ENCODE measurements around the gene IL34.
A peak's percentile ranks its signal among the peaks of the same experiment; 100 is the strongest.

The IL34 gene

GRCh38 chr16:70653809-70654771 lies 7.7 kb downstream of the IL34 start:
- Mint-ChIP-seq H3K4me3 (peak overlapping the region in 1 of 3 experiments; percentile 3), H3K4me1 (peaks cover 10% of the 10 kb centered on the region), H3K27ac (peak overlapping the region in 1 of 3 experiments; percentile 13), H3K27me3 (ENCODE audit: low read depth) (no peaks in the 10 kb centered on the region), H3K36me3 (ENCODE audit: low read depth) (no peaks in the 10 kb centered on the region), H3K9me3 (no peaks in the 10 kb centered on the region)
- TF ChIP-seq, protein P1, sequence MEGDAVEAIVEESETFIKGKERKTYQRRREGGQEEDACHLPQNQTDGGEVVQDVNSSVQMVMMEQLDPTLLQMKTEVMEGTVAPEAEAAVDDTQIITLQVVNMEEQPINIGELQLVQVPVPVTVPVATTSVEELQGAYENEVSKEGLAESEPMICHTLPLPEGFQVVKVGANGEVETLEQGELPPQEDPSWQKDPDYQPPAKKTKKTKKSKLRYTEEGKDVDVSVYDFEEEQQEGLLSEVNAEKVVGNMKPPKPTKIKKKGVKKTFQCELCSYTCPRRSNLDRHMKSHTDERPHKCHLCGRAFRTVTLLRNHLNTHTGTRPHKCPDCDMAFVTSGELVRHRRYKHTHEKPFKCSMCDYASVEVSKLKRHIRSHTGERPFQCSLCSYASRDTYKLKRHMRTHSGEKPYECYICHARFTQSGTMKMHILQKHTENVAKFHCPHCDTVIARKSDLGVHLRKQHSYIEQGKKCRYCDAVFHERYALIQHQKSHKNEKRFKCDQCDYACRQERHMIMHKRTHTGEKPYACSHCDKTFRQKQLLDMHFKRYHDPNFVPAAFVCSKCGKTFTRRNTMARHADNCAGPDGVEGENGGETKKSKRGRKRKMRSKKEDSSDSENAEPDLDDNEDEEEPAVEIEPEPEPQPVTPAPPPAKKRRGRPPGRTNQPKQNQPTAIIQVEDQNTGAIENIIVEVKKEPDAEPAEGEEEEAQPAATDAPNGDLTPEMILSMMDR (IDR thresholded peaks at IDR 0.05; ENCODE audit: unreplicated experiment in 3 of 3) = peak; percentile 83 to 89 (median 83)

DNA sequence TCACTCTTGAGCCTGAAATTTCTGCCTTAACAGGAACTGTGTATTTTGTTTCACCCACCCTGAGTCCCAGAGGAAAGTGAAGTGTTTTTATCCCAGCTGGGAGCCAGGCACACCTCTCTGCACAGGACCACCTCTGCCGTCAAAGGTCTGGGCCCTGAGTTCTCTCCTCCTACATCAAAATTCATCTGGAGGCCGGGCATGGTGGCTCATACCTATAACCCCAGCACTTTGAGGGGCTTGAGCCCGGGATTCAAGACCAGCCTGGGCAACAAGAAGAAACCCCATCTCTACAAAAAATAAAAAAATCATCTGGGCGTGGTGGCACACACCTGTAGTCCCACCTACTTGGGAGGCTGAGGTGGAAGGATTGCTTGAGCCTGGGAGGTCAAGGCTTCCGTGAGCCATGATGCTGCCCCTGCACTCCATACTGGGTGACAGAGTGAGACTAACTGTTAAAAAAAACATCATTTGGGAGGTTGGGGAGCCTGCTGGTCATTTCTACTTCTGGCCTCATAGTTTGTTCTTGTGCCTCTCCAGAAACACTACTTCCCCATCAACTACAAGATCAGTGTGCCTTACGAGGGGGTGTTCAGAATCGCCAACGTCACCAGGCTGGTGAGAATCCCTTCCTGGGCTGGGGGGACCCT lies 9.8 kb downstream of the IL34 start:
- H3K27me3 Mint-ChIP-seq (ENCODE audit: low read depth) = no peaks in the 10 kb centered on the region
- peaks cover 11% of the 10 kb centered on the region for H3K4me1 Mint-ChIP-seq
- no peak overlapping the region for H3K4me3 Mint-ChIP-seq
- H3K9me3 Mint-ChIP-seq = no peaks in the 10 kb centered on the region
- H3K36me3 Mint-ChIP-seq (ENCODE audit: low read depth) = no peaks in the 10 kb centered on the region
- H3K27ac Mint-ChIP-seq = no peak overlapping the region
- TF ChIP-seq, protein P1 (IDR thresholded peaks at IDR 0.05; ENCODE audit: unreplicated experiment in 3 of 3) = no peak

DNA sequence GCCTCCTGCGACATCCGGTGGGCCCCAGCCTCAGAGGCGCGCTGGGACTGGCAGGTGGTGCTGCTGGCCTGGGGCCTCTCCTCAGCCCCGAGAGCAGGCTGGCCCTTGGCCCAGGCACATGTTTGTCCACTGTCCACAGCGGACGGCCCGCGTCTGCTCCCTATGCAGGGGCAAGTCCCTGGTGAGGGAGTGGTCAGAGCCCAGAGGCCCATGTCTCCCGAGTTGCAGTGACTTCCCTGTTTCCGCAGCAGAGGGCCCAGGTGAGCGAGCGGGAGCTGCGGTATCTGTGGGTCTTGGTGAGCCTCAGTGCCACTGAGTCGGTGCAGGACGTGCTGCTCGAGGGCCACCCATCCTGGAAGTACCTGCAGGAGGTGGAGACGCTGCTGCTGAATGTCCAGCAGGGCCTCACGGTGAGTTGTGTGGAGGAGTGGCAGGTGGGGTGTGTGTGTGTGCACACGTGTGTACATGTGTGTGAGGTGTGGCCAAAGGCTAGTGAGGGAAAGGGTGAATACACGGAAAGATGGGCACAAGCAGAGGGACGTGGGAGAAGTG lies 10.4 kb downstream of the IL34 start:
- no peak overlapping the region for H3K4me3 Mint-ChIP-seq
- H3K36me3 Mint-ChIP-seq (ENCODE audit: low read depth) = no peaks in the 10 kb centered on the region
- no peaks in the 10 kb centered on the region for H3K9me3 Mint-ChIP-seq
- TF ChIP-seq, protein P1 (IDR thresholded peaks at IDR 0.05; ENCODE audit: unreplicated experiment in 3 of 3) = no peak
- no peaks in the 10 kb centered on the region for H3K27me3 Mint-ChIP-seq (ENCODE audit: low read depth)
- no peak overlapping the region for H3K27ac Mint-ChIP-seq
- H3K4me1 Mint-ChIP-seq = peaks cover 17% of the 10 kb centered on the region

- TF ChIP-seq, protein P1 (IDR thresholded peaks at IDR 0.05; ENCODE audit: unreplicated experiment in 3 of 3) = no peak
- Mint-ChIP-seq H3K27me3 (ENCODE audit: low read depth) (no peaks in the 10 kb centered on the region), H3K4me3 (no peak overlapping the region), H3K27ac (peak overlapping the region in 1 of 3 experiments; percentile 35), H3K36me3 (ENCODE audit: low read depth) (no peaks in the 10 kb centered on the region), H3K4me1 (peaks cover 27% of the 10 kb centered on the region), H3K9me3 (no peaks in the 10 kb centered on the region)
Measured at GRCh38 chr16:70657956-70658355, 11.6 kb downstream of the IL34 start.

DNA sequence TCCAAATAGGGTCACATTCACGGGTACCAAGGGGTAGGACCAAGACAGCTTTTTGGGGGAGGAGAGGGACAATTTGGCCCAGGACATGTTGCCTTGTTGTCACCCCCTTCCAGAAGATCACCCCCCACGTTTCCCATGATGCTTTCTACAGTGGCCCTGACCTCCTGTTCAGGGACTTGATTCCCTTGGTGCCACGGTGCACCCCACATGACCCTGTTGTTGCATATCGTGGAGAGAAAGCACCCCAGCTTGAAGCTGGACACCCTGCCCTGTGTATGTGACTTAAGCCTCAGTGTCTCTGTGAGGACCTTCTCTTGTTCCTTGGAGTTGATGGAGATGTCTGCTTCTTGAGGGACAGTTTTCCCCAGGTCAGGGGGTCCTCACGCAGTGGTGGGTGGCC lies 12.6 kb downstream of the IL34 start:
- peaks cover 22% of the 10 kb centered on the region for H3K4me1 Mint-ChIP-seq

More for the DNA sequence above, 12.6 kb downstream of the IL34 start:
- Mint-ChIP-seq H3K27me3 (ENCODE audit: low read depth) (no peaks in the 10 kb centered on the region), H3K27ac (no peak overlapping the region), H3K9me3 (no peaks in the 10 kb centered on the region), H3K4me3 (no peak overlapping the region), H3K36me3 (ENCODE audit: low read depth) (no peaks in the 10 kb centered on the region)
- TF ChIP-seq, protein P1 (IDR thresholded peaks at IDR 0.05; ENCODE audit: unreplicated experiment in 3 of 3) = no peak
